ENCODE measurements around the gene UBXN4.
"Not testable (repeated sequence)": the region's sequence is repeated elsewhere in the genome, so short reads cannot be mapped to it uniquely, and the experiment has no call there.

Gene UBXN4

GRCh38 chr2:135768863-135769262 lies 27.2 kb downstream of the UBXN4 start:
- DNase-seq: no peak

- DNase-seq: no peak
These were observed 31.7 kb downstream of the UBXN4 start for GRCh38 chr2:135773319-135773718.

- DNase-seq: no peak
These were observed 32.3 kb downstream of the UBXN4 start for GRCh38 chr2:135773917-135774316.

- DNase-seq: no peak
These were observed 33.8 kb downstream of the UBXN4 start for GRCh38 chr2:135775420-135775819.

GRCh38 chr2:135776367-135776766 lies 34.7 kb downstream of the UBXN4 start:
- DNase-seq: no peak

- DNase-seq: no peak
These were observed 40.6 kb downstream of the UBXN4 start for GRCh38 chr2:135782231-135782630.

GRCh38 chr2:135783439-135783838 lies 41.8 kb downstream of the UBXN4 start:
- DNase-seq: no peak

GRCh38 chr2:135785032-135785431 lies 43.4 kb downstream of the UBXN4 start:
- no peak for DNase-seq

- DNase-seq: no peak
These were observed 45.2 kb downstream of the UBXN4 start for GRCh38 chr2:135786823-135787222.

- DNase-seq: no peak
These were observed 48.8 kb downstream of the UBXN4 start for GRCh38 chr2:135790423-135790822.

GRCh38 chr2:135791418-135792190 lies 49.9 kb downstream of the UBXN4 start:
- no peak for DNase-seq

GRCh38 chr2:135792401-135793150 lies 50.9 kb downstream of the UBXN4 start:
- DNase-seq: no peak

- not testable (repeated sequence) for DNase-seq
These were observed 54.0 kb downstream of the UBXN4 start for GRCh38 chr2:135795641-135796040.

GRCh38 chr2:135796606-135797005 lies 55.0 kb downstream of the UBXN4 start:
- DNase-seq: no peak

GRCh38 chr2:135797497-135798274 lies 56.0 kb downstream of the UBXN4 start:
- DNase-seq: peak; percentile 74

GRCh38 chr2:135798275-135798705 lies 56.6 kb downstream of the UBXN4 start:
- DNase-seq: no peak

- DNase-seq: no peak
These were observed 57.1 kb downstream of the UBXN4 start for GRCh38 chr2:135798762-135799161.

- DNase-seq: no peak
These were observed 58.1 kb downstream of the UBXN4 start for GRCh38 chr2:135799738-135800137.

GRCh38 chr2:135800513-135801460 lies 59.1 kb downstream of the UBXN4 start:
- DNase-seq: no peak

- DNase-seq: no peak
These were observed 60.7 kb downstream of the UBXN4 start for GRCh38 chr2:135802350-135802749.

GRCh38 chr2:135803278-135803677 lies 61.6 kb downstream of the UBXN4 start:
- DNase-seq: no peak

- DNase-seq: not testable (repeated sequence)
These were observed 66.2 kb downstream of the UBXN4 start for GRCh38 chr2:135807874-135808273.

Data from CD4-positive, alpha-beta T cell treated with Interferon alpha-2 for 1 hour (primary cell).